ENCODE results near the gene GNAQ. TPM values are rescaled to one million over a fixed set of nuclear protein-coding genes. Genes with fewer than 3 reads are reported as not detected.
A peak's percentile ranks its signal among the peaks of the same experiment; 100 is the strongest.

GNAQ gene
- total and polyA plus RNA-seq, 2 donors (not counting 1 experiment from before 2014, with no cell fraction given): 30.4 to 74.3 TPM

- peak overlapping the region; percentile 16 for H3K4me2 ChIP-seq (ENCODE audit: extremely low read depth, insufficient read depth, low read length)
- no peaks in the 10 kb centered on the region for H3K36me3 ChIP-seq (ENCODE audit: control insufficient read depth, insufficient read depth, low read length)
- H3K9me3 ChIP-seq (ENCODE audit: control insufficient read depth, insufficient read depth, low read depth, low read length): no peaks in the 10 kb centered on the region
- H3K79me2 ChIP-seq (ENCODE audit: control insufficient read depth, insufficient read depth, low read length): peaks cover 44% of the 10 kb centered on the region
- H4K20me1 ChIP-seq (ENCODE audit: control insufficient read depth, extremely low read depth, insufficient read depth, low read length): no peaks in the 10 kb centered on the region
- no peak overlapping the region for H3K9ac ChIP-seq (ENCODE audit: insufficient read depth, low read length)
- H3K4me3 ChIP-seq (replicated peaks in 1 of 4; ENCODE audit: control extremely low read depth in 1 of 4, insufficient read depth in 1 of 4, low read depth in 3 of 4, low read length in 4 of 4): no peak overlapping the region
- peak overlapping the region; percentile 16 for H3K27ac ChIP-seq (ENCODE audit: insufficient read depth, low read length)
- TF ChIP-seq EZH2 (IDR thresholded peaks at IDR 0.05; ENCODE audit: low read length, missing control alignments) (no peak), CTCF (conservative IDR thresholded peaks at IDR 0.05 in 1 of 2, IDR thresholded peaks at IDR 0.05 in 1 of 2; ENCODE audit: low read depth in 1 of 2, low read length in 2 of 2) (no peak)
- DNase-seq (ENCODE audit: low read depth in 2 of 2): peak in 1 of 2 donors; percentile 68
- peaks cover 15% of the 10 kb centered on the region for H3K4me1 ChIP-seq (ENCODE audit: control insufficient read depth, extremely low read depth, insufficient read depth, low read length)
- no peaks in the 10 kb centered on the region for H3K27me3 ChIP-seq (ENCODE audit: control insufficient read depth, insufficient read depth, low read length)
- H2AFZ ChIP-seq (ENCODE audit: low read length): no peak overlapping the region
These were observed 29.5 kb downstream of the GNAQ start for GRCh38 chr9:78001946-78002731.

GRCh38 chr9:78000221-78000620 is 31.4 kb downstream of the GNAQ start:
- Histone ChIP-seq H3K27ac (ENCODE audit: insufficient read depth, low read length) (no peak overlapping the region), H4K20me1 (ENCODE audit: control insufficient read depth, extremely low read depth, insufficient read depth, low read length) (no peaks in the 10 kb centered on the region)

GRCh38 chr9:77999231-77999631 is 32.4 kb downstream of the GNAQ start:
- Histone ChIP-seq H3K27me3 (ENCODE audit: control insufficient read depth, insufficient read depth, low read length) (no peaks in the 10 kb centered on the region), H3K9me3 (ENCODE audit: control insufficient read depth, insufficient read depth, low read depth, low read length) (no peaks in the 10 kb centered on the region), H3K4me3 (replicated peaks in 1 of 4; ENCODE audit: control extremely low read depth in 1 of 4, insufficient read depth in 1 of 4, low read depth in 3 of 4, low read length in 4 of 4) (no peak overlapping the region), H3K27ac (ENCODE audit: insufficient read depth, low read length) (no peak overlapping the region), H4K20me1 (ENCODE audit: control insufficient read depth, extremely low read depth, insufficient read depth, low read length) (no peaks in the 10 kb centered on the region), H3K4me2 (ENCODE audit: extremely low read depth, insufficient read depth, low read length) (peak overlapping the region; percentile 47), H3K9ac (ENCODE audit: insufficient read depth, low read length) (no peak overlapping the region), H3K36me3 (ENCODE audit: control insufficient read depth, insufficient read depth, low read length) (no peaks in the 10 kb centered on the region), H2AFZ (ENCODE audit: low read length) (no peak overlapping the region), H3K79me2 (ENCODE audit: control insufficient read depth, insufficient read depth, low read length) (peaks cover 38% of the 10 kb centered on the region), H3K4me1 (ENCODE audit: control insufficient read depth, extremely low read depth, insufficient read depth, low read length) (peaks cover 12% of the 10 kb centered on the region)
- TF ChIP-seq CTCF (conservative IDR thresholded peaks at IDR 0.05 in 1 of 2, IDR thresholded peaks at IDR 0.05 in 1 of 2; ENCODE audit: low read depth in 1 of 2, low read length in 2 of 2) (no peak), EZH2 (IDR thresholded peaks at IDR 0.05; ENCODE audit: low read length, missing control alignments) (no peak)
- peak in 1 of 2 donors; percentile 63 for DNase-seq (ENCODE audit: low read depth in 2 of 2)

More at GRCh38 chr9:78000221-78000620, 31.4 kb downstream of the GNAQ start:
- no peak for DNase-seq (ENCODE audit: low read depth in 2 of 2)
- no peak for TF ChIP-seq EZH2 (IDR thresholded peaks at IDR 0.05; ENCODE audit: low read length, missing control alignments)
- no peak for TF ChIP-seq CTCF (conservative IDR thresholded peaks at IDR 0.05 in 1 of 2, IDR thresholded peaks at IDR 0.05 in 1 of 2; ENCODE audit: low read depth in 1 of 2, low read length in 2 of 2)
- H3K4me2 ChIP-seq (ENCODE audit: extremely low read depth, insufficient read depth, low read length): no peak overlapping the region
- H3K9ac ChIP-seq (ENCODE audit: insufficient read depth, low read length): no peak overlapping the region
- no peak overlapping the region for H2AFZ ChIP-seq (ENCODE audit: low read length)
- no peaks in the 10 kb centered on the region for H3K27me3 ChIP-seq (ENCODE audit: control insufficient read depth, insufficient read depth, low read length)
- no peak overlapping the region for H3K4me3 ChIP-seq (replicated peaks in 1 of 4; ENCODE audit: control extremely low read depth in 1 of 4, insufficient read depth in 1 of 4, low read depth in 3 of 4, low read length in 4 of 4)
- H3K4me1 ChIP-seq (ENCODE audit: control insufficient read depth, extremely low read depth, insufficient read depth, low read length): peaks cover 15% of the 10 kb centered on the region
- no peaks in the 10 kb centered on the region for H3K9me3 ChIP-seq (ENCODE audit: control insufficient read depth, insufficient read depth, low read depth, low read length)
- peaks cover 44% of the 10 kb centered on the region for H3K79me2 ChIP-seq (ENCODE audit: control insufficient read depth, insufficient read depth, low read length)
- H3K36me3 ChIP-seq (ENCODE audit: control insufficient read depth, insufficient read depth, low read length): no peaks in the 10 kb centered on the region

All from fibroblast of lung (primary cell).